ENCODE measurements around the gene LYPLA2. TPM values are rescaled to one million over a fixed set of nuclear protein-coding genes. Genes with fewer than 3 reads are reported as not detected.
"Not testable (repeated sequence)": the region's sequence is repeated elsewhere in the genome, so short reads cannot be mapped to it uniquely, and the experiment has no call there.

The LYPLA2 gene
- total and polyA plus RNA-seq, 12 donors: 22.0 to 54.5 (median 27.0) TPM

- ATAC-seq: no peak
- Histone ChIP-seq H3K27ac (peak overlapping the region in 1 of 10 donors; percentile 42), H3K27me3 (no peaks in the 10 kb centered on the region), H3K9me3 (no peaks in the 10 kb centered on the region), H3K4me3 (peak overlapping the region in 3 of 10 donors; percentile 81 to 98 (median 85)), H3K36me3 (peaks cover 0 to 54% (median 8%) of the 10 kb centered on the region in 9 donors), H3K4me1 (peaks cover 9 to 41% (median 22%) of the 10 kb centered on the region in 9 donors)
- WGBS, 2 donors: 80 to 83% methylated on average over 3 of the region's 3 CpGs
- DNase-seq: no peak
- TF ChIP-seq, protein P1, sequence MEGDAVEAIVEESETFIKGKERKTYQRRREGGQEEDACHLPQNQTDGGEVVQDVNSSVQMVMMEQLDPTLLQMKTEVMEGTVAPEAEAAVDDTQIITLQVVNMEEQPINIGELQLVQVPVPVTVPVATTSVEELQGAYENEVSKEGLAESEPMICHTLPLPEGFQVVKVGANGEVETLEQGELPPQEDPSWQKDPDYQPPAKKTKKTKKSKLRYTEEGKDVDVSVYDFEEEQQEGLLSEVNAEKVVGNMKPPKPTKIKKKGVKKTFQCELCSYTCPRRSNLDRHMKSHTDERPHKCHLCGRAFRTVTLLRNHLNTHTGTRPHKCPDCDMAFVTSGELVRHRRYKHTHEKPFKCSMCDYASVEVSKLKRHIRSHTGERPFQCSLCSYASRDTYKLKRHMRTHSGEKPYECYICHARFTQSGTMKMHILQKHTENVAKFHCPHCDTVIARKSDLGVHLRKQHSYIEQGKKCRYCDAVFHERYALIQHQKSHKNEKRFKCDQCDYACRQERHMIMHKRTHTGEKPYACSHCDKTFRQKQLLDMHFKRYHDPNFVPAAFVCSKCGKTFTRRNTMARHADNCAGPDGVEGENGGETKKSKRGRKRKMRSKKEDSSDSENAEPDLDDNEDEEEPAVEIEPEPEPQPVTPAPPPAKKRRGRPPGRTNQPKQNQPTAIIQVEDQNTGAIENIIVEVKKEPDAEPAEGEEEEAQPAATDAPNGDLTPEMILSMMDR (IDR thresholded peaks at IDR 0.05): no peak
- intact Hi-C loops (cut with DNase I): loop anchor here in 4 of 10 donors (5.0 to 10.0 kb wide), 3 partner anchors 85 to 245 kb away; partner anchors contain the start of gene FUCA1 (in 4 of the 4)
Observed at GRCh38 chr1:23779826-23780371, 11.0 kb upstream of the LYPLA2 start.

GRCh38 chr1:23783141-23783540, 7.8 kb upstream of the LYPLA2 start:
- WGBS, 2 donors: 92 to 96% methylated on average over 11 of the region's 11 CpGs
- H3K4me3 ChIP-seq; DNase-seq; H3K27me3 ChIP-seq; intact Hi-C loops (cut with DNase I); H3K27ac ChIP-seq; H3K9me3 ChIP-seq; ATAC-seq: not testable (repeated sequence)
- peaks cover 0 to 87% (median 29%) of the 10 kb centered on the region in 9 donors for H3K36me3 ChIP-seq
- peaks cover 9 to 26% (median 15%) of the 10 kb centered on the region in 9 donors for H3K4me1 ChIP-seq

GRCh38 chr1:23784846-23785245, 6.1 kb upstream of the LYPLA2 start:
- WGBS, 2 donors: 90 to 91% methylated on average over 4 of the region's 4 CpGs
- Histone ChIP-seq H3K4me1 (peaks cover 0 to 21% (median 3%) of the 10 kb centered on the region in 9 donors), H3K36me3 (peaks cover 0 to 92% (median 34%) of the 10 kb centered on the region in 9 donors), H3K9me3 (no peaks in the 10 kb centered on the region), H3K27ac (no peak overlapping the region), H3K4me3 (no peak overlapping the region), H3K27me3 (no peaks in the 10 kb centered on the region)
- TF ChIP-seq, protein P1 (IDR thresholded peaks at IDR 0.05): no peak
- ATAC-seq (no peak), DNase-seq (no peak)
- intact Hi-C loops (cut with DNase I): no loop called here

GRCh38 chr1:23787701-23788100, 3.2 kb upstream of the LYPLA2 start:
- no peaks in the 10 kb centered on the region for H3K9me3 ChIP-seq
- no peak for ATAC-seq
- WGBS, 2 donors: 76 to 83% methylated on average over 3 of the region's 3 CpGs
- H3K36me3 ChIP-seq: peaks cover 0 to 64% (median 27%) of the 10 kb centered on the region in 9 donors
- intact Hi-C loops (cut with DNase I): no loop called here
- no peak overlapping the region for H3K27ac ChIP-seq
- H3K27me3 ChIP-seq: no peaks in the 10 kb centered on the region
- TF ChIP-seq, protein P1 (IDR thresholded peaks at IDR 0.05): no peak
- no peak for DNase-seq
- peaks cover 4 to 34% (median 20%) of the 10 kb centered on the region in 9 donors for H3K4me1 ChIP-seq
- no peak overlapping the region for H3K4me3 ChIP-seq

DNA sequence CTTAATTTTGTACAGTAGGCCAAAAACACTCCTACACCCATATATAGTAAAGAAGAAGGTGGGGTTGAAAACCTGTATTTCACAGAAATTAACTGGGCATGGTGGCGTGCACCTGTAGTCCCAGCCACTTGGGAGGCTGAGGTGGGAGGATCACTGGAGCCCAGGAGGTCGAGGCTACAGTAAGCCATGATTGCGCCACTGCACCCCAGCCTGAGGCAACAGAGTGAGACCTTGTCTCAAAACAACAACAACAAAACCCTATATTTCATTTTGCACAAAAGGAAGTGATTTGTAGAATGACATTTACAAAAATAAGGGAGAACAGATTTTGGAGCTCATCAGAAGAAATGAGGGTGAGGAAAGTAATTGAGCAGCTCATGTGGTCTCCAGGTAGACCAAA, 2.2 kb upstream of the LYPLA2 start:
- peaks cover 0 to 64% (median 27%) of the 10 kb centered on the region in 9 donors for H3K36me3 ChIP-seq
- no peaks in the 10 kb centered on the region for H3K9me3 ChIP-seq
- intact Hi-C loops (cut with DNase I): no loop called here
- no peak for ATAC-seq
- DNase-seq: no peak
- no peaks in the 10 kb centered on the region for H3K27me3 ChIP-seq
- 94 to 97% methylated on average over 3 of the region's 3 CpGs for WGBS, 2 donors
- H3K27ac ChIP-seq: no peak overlapping the region
- H3K4me1 ChIP-seq: peaks cover 4 to 39% (median 27%) of the 10 kb centered on the region in 9 donors
- TF ChIP-seq, protein P1 (IDR thresholded peaks at IDR 0.05): no peak
- H3K4me3 ChIP-seq: no peak overlapping the region
